Stomach (tissue), 4 donors: ENCODE measurements around the gene DACH1.

ENCODE experiments used
- POLR2A ChIP-seq, 4 donors: fragments of 450-650 bp; IDR thresholded peaks; one replicate each; pipeline ENCODE4 v1.6.1; 2016; ENCODE audit warnings: antibody characterized with exemption in 4 of 4, control low read depth in 2 of 4, mild to moderate bottlenecking in 1 of 4, moderate library complexity in 1 of 4
- POLR2AphosphoS5 ChIP-seq, 3 donors: sonication (generic); formaldehyde crosslinking; IDR thresholded peaks; one replicate each; pipeline ENCODE4 v1.6.1; 2016; ENCODE audit warnings: antibody characterized with exemption in 3 of 3
- TF ChIP-seq, protein P1 (sequence below), 7 experiments: fragments of 450-650 bp in 4 of 7; fragments of 200-600 bp in 3 of 7; sonication (generic) in 3 of 7; IDR thresholded peaks; one replicate each; pipeline ENCODE4 v1.5.1; 2016 to 2019; ENCODE audit warnings: antibody characterized with exemption in 7 of 7, control low read depth in 2 of 7, mild to moderate bottlenecking in 1 of 7

DNA sequence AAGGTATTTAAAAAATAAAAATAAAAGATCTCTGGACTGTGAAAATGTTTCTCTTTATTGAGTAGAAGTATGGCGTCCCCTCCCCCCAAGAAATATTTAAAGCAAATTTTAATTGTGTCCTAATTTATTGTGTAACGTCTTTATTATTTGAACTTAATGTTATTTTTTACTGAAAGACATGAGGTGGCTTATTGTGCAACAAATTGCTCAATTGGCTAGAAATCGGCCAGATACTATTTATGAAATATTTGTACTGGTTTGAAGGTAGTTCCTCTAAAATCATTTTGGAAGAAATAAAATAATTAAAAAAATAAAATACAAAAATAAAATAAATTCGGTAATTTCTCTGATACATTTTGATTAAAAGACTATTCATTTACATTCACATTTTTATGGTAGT, 162.3 kb downstream of the DACH1 start:
- TF ChIP-seq, protein P1, sequence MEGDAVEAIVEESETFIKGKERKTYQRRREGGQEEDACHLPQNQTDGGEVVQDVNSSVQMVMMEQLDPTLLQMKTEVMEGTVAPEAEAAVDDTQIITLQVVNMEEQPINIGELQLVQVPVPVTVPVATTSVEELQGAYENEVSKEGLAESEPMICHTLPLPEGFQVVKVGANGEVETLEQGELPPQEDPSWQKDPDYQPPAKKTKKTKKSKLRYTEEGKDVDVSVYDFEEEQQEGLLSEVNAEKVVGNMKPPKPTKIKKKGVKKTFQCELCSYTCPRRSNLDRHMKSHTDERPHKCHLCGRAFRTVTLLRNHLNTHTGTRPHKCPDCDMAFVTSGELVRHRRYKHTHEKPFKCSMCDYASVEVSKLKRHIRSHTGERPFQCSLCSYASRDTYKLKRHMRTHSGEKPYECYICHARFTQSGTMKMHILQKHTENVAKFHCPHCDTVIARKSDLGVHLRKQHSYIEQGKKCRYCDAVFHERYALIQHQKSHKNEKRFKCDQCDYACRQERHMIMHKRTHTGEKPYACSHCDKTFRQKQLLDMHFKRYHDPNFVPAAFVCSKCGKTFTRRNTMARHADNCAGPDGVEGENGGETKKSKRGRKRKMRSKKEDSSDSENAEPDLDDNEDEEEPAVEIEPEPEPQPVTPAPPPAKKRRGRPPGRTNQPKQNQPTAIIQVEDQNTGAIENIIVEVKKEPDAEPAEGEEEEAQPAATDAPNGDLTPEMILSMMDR (IDR thresholded peaks at IDR 0.05): no peak
- no peak for TF ChIP-seq POLR2AphosphoS5 (IDR thresholded peaks at IDR 0.05)
- TF ChIP-seq POLR2A (IDR thresholded peaks at IDR 0.05): no peak
